ENCODE measurements around the gene TRIM41. TPM values are rescaled to one million over a fixed set of nuclear protein-coding genes. Genes with fewer than 3 reads are reported as not detected.
"Not testable (repeated sequence)": the region's sequence is repeated elsewhere in the genome, so short reads cannot be mapped to it uniquely, and the experiment has no call there.

Gene TRIM41
- total RNA-seq, 1 donor from 2014 or later, result 105 TPM

- Histone ChIP-seq H3K4me1 (peaks cover 4 to 13% of the 10 kb centered on the region in 2 donors), H3K4me3 (peak overlapping the region; percentile 53 to 72), H3K27ac (peak overlapping the region; percentile 87 to 88), H3K9me3 (no peaks in the 10 kb centered on the region), H3K36me3 (no peaks in the 10 kb centered on the region), H3K27me3 (no peaks in the 10 kb centered on the region)
- no peak for TF ChIP-seq CTCF (IDR thresholded peaks at IDR 0.05)
- intact Hi-C loops (cut with DNase I), result loop anchor here (1.0 to 10.0 kb wide), 5 partner anchors 12 to 851 kb away; partner anchors contain the start of gene GFPT2
- DNase-seq (ENCODE audit: low spot score in 2 of 2), result no peak
Measured at GRCh38 chr5:181205761-181206649, 17.1 kb upstream of the TRIM41 start.

DNA sequence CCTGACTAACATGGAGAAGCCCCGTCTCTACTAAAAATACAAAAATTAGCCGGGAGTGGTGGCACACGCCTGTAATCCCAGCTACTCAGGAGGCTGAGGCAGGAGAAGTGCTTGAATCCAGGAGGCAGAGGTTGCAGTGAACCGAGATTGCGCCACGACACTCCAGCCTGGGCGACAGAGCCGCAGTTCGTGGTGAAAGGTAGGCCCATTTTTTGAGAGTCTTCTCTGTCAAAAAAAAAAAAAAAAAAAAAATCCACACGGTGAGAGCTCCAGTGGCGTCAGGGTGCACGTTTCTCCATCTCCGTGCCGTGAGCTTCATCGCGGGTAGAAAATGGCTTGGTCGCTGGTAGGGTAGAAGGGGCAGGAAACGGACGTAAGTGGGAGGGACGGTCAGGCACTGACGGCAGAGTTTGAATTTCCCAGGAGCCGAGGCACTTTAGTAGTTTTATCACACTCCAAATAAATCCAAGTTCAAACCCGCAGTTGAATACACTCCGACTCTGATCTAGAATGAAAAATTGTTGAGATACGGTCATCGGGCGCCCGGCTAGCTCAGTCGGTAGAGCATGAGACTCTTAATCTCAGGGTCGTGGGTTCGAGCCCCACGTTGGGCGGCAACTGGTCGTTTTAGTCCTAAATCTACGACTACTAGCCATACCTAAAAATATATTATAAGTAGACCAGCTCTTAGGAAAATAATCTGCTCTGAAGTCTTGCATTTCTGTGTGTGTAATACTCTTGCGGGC lies 15.7 kb upstream of the TRIM41 start:
- Histone ChIP-seq H3K4me3 (peak overlapping the region; percentile 53 to 72), H3K27ac (peak overlapping the region; percentile 87 to 88), H3K36me3 (no peaks in the 10 kb centered on the region), H3K27me3 (no peaks in the 10 kb centered on the region), H3K9me3 (no peaks in the 10 kb centered on the region), H3K4me1 (peaks cover 4 to 13% of the 10 kb centered on the region in 2 donors)
- intact Hi-C loops (cut with DNase I), result loop anchor here (10.0 kb wide), 1 partner anchor 853 kb away; the partner anchor contains the start of gene GFPT2
- no peak for TF ChIP-seq CTCF (IDR thresholded peaks at IDR 0.05)
- DNase-seq (ENCODE audit: low spot score in 2 of 2), result peak in 1 of 2 donors; percentile 90

- Histone ChIP-seq H3K9me3 (no peaks in the 10 kb centered on the region), H3K4me1 (peaks cover 4 to 13% of the 10 kb centered on the region in 2 donors), H3K27ac (peak overlapping the region; percentile 87 to 88), H3K36me3 (no peaks in the 10 kb centered on the region), H3K4me3 (peak overlapping the region; percentile 53 to 72), H3K27me3 (no peaks in the 10 kb centered on the region)
- DNase-seq (ENCODE audit: low spot score in 2 of 2), result no peak
- no peak for TF ChIP-seq CTCF (IDR thresholded peaks at IDR 0.05)
- intact Hi-C loops (cut with DNase I), result loop anchor here (10.0 kb wide), 1 partner anchor 853 kb away; the partner anchor contains the start of gene GFPT2
Measured at GRCh38 chr5:181207960-181208253, 15.2 kb upstream of the TRIM41 start.

DNA sequence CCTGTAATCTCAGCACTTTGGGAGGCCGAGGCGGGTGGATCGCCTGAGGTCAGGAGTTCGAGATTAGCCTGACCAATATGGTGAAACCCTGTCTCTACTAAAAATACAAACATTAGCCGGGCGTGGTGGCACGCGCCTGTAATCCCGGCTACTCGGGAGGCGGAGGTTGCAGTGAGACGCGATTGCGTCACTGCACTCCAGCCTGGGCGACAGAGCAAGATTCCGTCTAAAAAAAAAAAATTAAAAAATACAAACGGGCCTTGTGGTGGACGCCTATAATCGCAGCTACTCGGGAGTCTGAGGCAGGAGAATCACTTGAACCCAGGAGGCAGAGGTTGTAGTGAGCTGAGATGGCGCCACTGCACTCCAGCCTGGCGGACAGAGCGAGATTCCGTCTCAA lies 14.1 kb upstream of the TRIM41 start:
- not testable (repeated sequence) for H3K36me3 ChIP-seq; H3K27ac ChIP-seq; H3K4me1 ChIP-seq; H3K4me3 ChIP-seq; H3K27me3 ChIP-seq; DNase-seq (ENCODE audit: low spot score in 2 of 2); H3K9me3 ChIP-seq
- intact Hi-C loops (cut with DNase I), result loop anchor here (10.0 kb wide), 1 partner anchor 854 kb away; the partner anchor contains the start of gene GFPT2

DNA sequence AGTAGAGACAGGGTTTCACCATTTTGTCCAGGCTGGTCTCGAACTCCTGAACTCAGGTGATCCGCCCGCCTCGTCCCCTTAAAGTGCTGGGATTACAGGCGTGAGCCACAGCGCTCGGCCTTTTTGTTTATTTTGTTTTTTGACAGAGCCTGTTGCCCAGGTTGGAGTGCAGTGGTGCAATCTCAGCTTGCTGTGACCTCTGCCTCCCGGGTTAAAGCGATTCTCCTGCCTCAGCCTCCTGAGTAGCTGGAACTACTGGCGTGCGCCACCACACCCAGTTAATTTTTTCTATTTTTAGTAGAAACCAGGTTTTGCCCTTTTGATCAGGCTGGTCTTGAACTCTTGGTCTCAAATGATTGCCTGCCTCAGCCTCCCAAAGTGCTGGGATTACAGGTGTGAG lies 12.9 kb upstream of the TRIM41 start:
- not testable (repeated sequence) for H3K27me3 ChIP-seq

DNA sequence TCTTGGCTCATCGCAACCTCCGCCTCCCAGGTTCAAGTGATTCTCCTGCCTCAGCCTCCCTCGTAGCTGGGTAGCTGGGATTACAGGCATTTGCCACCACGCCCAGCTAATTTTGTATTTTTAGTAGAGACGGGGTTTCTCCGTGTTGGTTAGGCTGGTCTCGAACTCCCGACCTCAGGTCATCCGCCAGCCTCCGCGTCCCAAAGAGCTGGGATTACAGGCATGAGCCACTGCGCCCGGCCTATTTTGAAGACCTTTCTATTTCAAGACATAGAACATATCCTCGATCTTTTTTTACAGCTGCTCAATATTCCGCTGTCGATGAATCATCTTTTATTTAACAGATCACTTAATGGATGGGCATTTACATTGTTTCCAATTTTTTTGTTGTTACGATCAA lies 12.4 kb upstream of the TRIM41 start:
- H3K27me3 ChIP-seq; H3K9me3 ChIP-seq; DNase-seq (ENCODE audit: low spot score in 2 of 2); intact Hi-C loops (cut with DNase I); H3K4me3 ChIP-seq; H3K36me3 ChIP-seq; H3K27ac ChIP-seq; H3K4me1 ChIP-seq: not testable (repeated sequence)

More for the DNA sequence above, 12.9 kb upstream of the TRIM41 start:
- H3K9me3 ChIP-seq; intact Hi-C loops (cut with DNase I); H3K27ac ChIP-seq; DNase-seq (ENCODE audit: low spot score in 2 of 2); H3K36me3 ChIP-seq; H3K4me3 ChIP-seq; H3K4me1 ChIP-seq: not testable (repeated sequence)

DNA sequence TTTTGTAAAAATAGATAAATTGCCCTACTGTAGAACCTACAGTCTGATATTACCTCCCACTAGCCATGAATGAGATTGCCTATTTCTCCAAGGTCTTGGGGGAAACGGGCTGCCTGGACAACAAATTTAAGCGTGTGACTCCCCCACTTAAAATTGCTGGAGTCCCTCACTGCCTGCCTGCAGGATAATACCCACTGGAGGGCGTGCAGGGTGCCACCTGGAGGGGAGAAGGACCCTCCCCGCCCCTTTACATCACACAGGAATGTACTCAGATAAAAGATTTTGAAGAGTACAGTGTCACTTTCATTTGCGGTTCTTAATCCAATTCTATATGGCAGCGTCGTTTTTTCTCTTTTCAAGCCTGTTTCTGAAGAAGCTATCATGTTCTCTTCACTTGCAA lies 11.9 kb upstream of the TRIM41 start:
- peaks cover 0 to under 1% of the 10 kb centered on the region in 2 donors for H3K4me1 ChIP-seq
- H3K36me3 ChIP-seq, result no peaks in the 10 kb centered on the region
- intact Hi-C loops (cut with DNase I), result no loop called here
- no peak overlapping the region for H3K4me3 ChIP-seq
- TF ChIP-seq CTCF (IDR thresholded peaks at IDR 0.05), result no peak
- no peak overlapping the region for H3K27ac ChIP-seq
- H3K27me3 ChIP-seq, result no peaks in the 10 kb centered on the region
- DNase-seq (ENCODE audit: low spot score in 2 of 2), result no peak
- H3K9me3 ChIP-seq, result no peaks in the 10 kb centered on the region

Data from ascending aorta (tissue), 2 donors.